Tibial nerve (tissue), 4 donors: ENCODE data around the gene MGLL. TPM values are rescaled to one million over a fixed set of nuclear protein-coding genes. Genes with fewer than 3 reads are reported as not detected.

Source experiments
- DNase-seq, 2 donors: peaks; one replicate each; pipeline ENCODE4 v3.0.0-alpha.2; 2019; ENCODE audit warnings: low spot score in 2 of 2
- H3K27ac ChIP-seq, 4 donors: fragments of 200-600 bp; sonication (generic) in 3 of 4; one replicate each; pipeline ENCODE4 v1.5.1; 2017 to 2019; ENCODE audit warnings: mild to moderate bottlenecking in 1 of 4
- H3K27me3 ChIP-seq, 2 donors: fragments of 200-600 bp; sonication (generic) in 1 of 2; one replicate each; pipeline versions ENCODE4 v1.5.1 to v1.6.0; 2017 to 2019
- H3K36me3 ChIP-seq, 3 donors: fragments of 200-600 bp; sonication (generic); one replicate each; pipeline ENCODE4 v1.5.1; 2018 to 2019
- H3K4me1 ChIP-seq, 4 donors: fragments of 200-600 bp; sonication (generic) in 3 of 4; one replicate each; pipeline ENCODE4 v1.5.1; 2017 to 2019
- H3K4me3 ChIP-seq, 4 donors: fragments of 200-600 bp; sonication (generic) in 3 of 4; one replicate each; pipeline ENCODE4 v1.5.1; 2017 to 2019; ENCODE audit warnings: mild to moderate bottlenecking in 1 of 4, moderate library complexity in 1 of 4
- H3K9me3 ChIP-seq, 4 donors: fragments of 200-600 bp; sonication (generic) in 3 of 4; one replicate each; pipeline ENCODE4 v1.5.1; 2017 to 2019
- CTCF ChIP-seq, 5 experiments: fragments of 200-600 bp in 3 of 5; fragments of 450-650 bp in 2 of 5; sonication (generic) in 3 of 5; IDR thresholded peaks; one replicate each; pipeline ENCODE4 v1.5.1; 2016 to 2019; ENCODE audit warnings: antibody characterized with exemption in 5 of 5, mild to moderate bottlenecking in 3 of 5, moderate library complexity in 2 of 5
- EP300 ChIP-seq, 2 donors: sonication (generic); formaldehyde crosslinking; IDR thresholded peaks; one replicate each; pipeline ENCODE4 v1.6.1; 2017; ENCODE audit warnings: antibody characterized with exemption in 2 of 2, mild to moderate bottlenecking in 1 of 2
- POLR2A ChIP-seq, 2 donors: fragments of 450-650 bp; IDR thresholded peaks; one replicate each; pipeline ENCODE4 v1.6.1; 2017; ENCODE audit warnings: antibody characterized with exemption in 2 of 2, mild to moderate bottlenecking in 2 of 2, moderate library complexity in 2 of 2
- WGBS, 2 donors: methylation state at CpG; one replicate each; pipeline ENCODE4 v1.1.5; 2018; 5-methylcytosine and 5-hydroxymethylcytosine counted together
- total RNA-seq, 4 donors: library from RNA; depleted of rRNA; stranded (reverse); fragments of >200 nt; gene quantifications; one replicate each; pipeline ENCODE4 v1.1.0, GENCODE V29; 2016

MGLL gene
- total RNA-seq, 4 donors from 2014 or later = 67.5 to 96.6 (median 86.1) TPM

- TF ChIP-seq EP300 (IDR thresholded peaks at IDR 0.05) = no peak
- no peak for TF ChIP-seq CTCF (IDR thresholded peaks at IDR 0.05)
- no peak for TF ChIP-seq POLR2A (IDR thresholded peaks at IDR 0.05)
- Histone ChIP-seq H3K27me3 (no peaks in the 10 kb centered on the region), H3K27ac (peak overlapping the region in 1 of 4 donors; percentile 64), H3K4me1 (peaks cover 0 to 81% (median 34%) of the 10 kb centered on the region in 4 donors), H3K9me3 (no peaks in the 10 kb centered on the region), H3K4me3 (no peak overlapping the region), H3K36me3 (no peaks in the 10 kb centered on the region)
- WGBS, 2 donors = 80 to 83% methylated on average over 15 of the region's 15 CpGs
- DNase-seq = no peak
Measured at GRCh38 chr3:127743351-127744252, 78.7 kb downstream of the MGLL start.

- 92 to 94% methylated on average over 9 of the region's 9 CpGs for WGBS, 2 donors
- no peaks in the 10 kb centered on the region for H3K9me3 ChIP-seq
- no peak for DNase-seq
- H3K27me3 ChIP-seq = no peaks in the 10 kb centered on the region
- peak overlapping the region in 1 of 4 donors; percentile 64 for H3K27ac ChIP-seq
- TF ChIP-seq POLR2A (IDR thresholded peaks at IDR 0.05) (no peak), EP300 (IDR thresholded peaks at IDR 0.05) (no peak), CTCF (IDR thresholded peaks at IDR 0.05) (no peak)
- no peaks in the 10 kb centered on the region for H3K36me3 ChIP-seq
- H3K4me3 ChIP-seq = no peak overlapping the region
- H3K4me1 ChIP-seq = peaks cover 0 to 81% (median 35%) of the 10 kb centered on the region in 4 donors
Measured at GRCh38 chr3:127742580-127742979, 79.7 kb downstream of the MGLL start.

- no peaks in the 10 kb centered on the region for H3K9me3 ChIP-seq
- no peaks in the 10 kb centered on the region for H3K36me3 ChIP-seq
- no peaks in the 10 kb centered on the region for H3K27me3 ChIP-seq
- 100% methylated on average over 1 of the region's 1 CpG for WGBS, 2 donors
- TF ChIP-seq EP300 (IDR thresholded peaks at IDR 0.05) (no peak), CTCF (IDR thresholded peaks at IDR 0.05) (no peak), POLR2A (IDR thresholded peaks at IDR 0.05) (no peak)
- peaks cover 0 to 79% (median 33%) of the 10 kb centered on the region in 4 donors for H3K4me1 ChIP-seq
- H3K4me3 ChIP-seq = no peak overlapping the region
- peak overlapping the region in 1 of 4 donors; percentile 79 for H3K27ac ChIP-seq
- no peak for DNase-seq
Measured at GRCh38 chr3:127741690-127742089, 80.6 kb downstream of the MGLL start.

- no peaks in the 10 kb centered on the region for H3K27me3 ChIP-seq
- H3K9me3 ChIP-seq = no peaks in the 10 kb centered on the region
- no peaks in the 10 kb centered on the region for H3K36me3 ChIP-seq
- H3K4me3 ChIP-seq = no peak overlapping the region
- WGBS, 2 donors = 95 to 99% methylated on average over 8 of the region's 8 CpGs
- no peak for DNase-seq
- H3K4me1 ChIP-seq = peaks cover 0 to 79% (median 37%) of the 10 kb centered on the region in 4 donors
- H3K27ac ChIP-seq = peak overlapping the region in 3 of 4 donors; percentile 33 to 79 (median 72)
- no peak for TF ChIP-seq EP300 (IDR thresholded peaks at IDR 0.05)
- TF ChIP-seq CTCF (IDR thresholded peaks at IDR 0.05) = no peak
- no peak for TF ChIP-seq POLR2A (IDR thresholded peaks at IDR 0.05)
Measured at GRCh38 chr3:127741246-127741645, 81.1 kb downstream of the MGLL start.
